ENCODE measurements around the gene MSI2.

GRCh38 chr17:57370037-57370581 is 113.8 kb downstream of the MSI2 start:
- TF ChIP-seq POLR2A (IDR thresholded peaks at IDR 0.05; ENCODE audit: low read depth, low read length) (no peak), POLR2AphosphoS5 (IDR thresholded peaks at IDR 0.05; ENCODE audit: low read depth, low read length) (no peak)
